HEK293 (cell line): ENCODE results near the gene DNAJC5.

Source experiments
- CTCF ChIA-PET: fragments of 350-600 bp; formaldehyde crosslinking; extraction: SDS; loops from one replicate; lab custom pipeline; 2021; ENCODE audit warnings: antibody characterized with exemption; lab: Yijun Ruan, JAX
- POLR2A ChIA-PET: fragments of 300-600 bp; formaldehyde crosslinking; extraction: SDS; loops from one replicate; lab custom pipeline; 2020; ENCODE audit warnings: antibody characterized with exemption, inconsistent platforms; lab: Yijun Ruan, JAX
- H3K27ac ChIP-seq: fragments of 200-500 bp; sonication (Bioruptor generic); 2 replicates; pipeline ENCODE4 v1.5.1; 2014; ENCODE audit warnings: low read depth, low read length, control low read depth, inconsistent platforms; ENCODE audit errors: extremely low read depth
- H3K36me3 ChIP-seq, 2 experiments: fragments of 200-500 bp in 1 of 2; sonication (Bioruptor generic) in 1 of 2; 1 replicate in 1 of 2; 2 replicates in 1 of 2; pipeline ENCODE4 v1.5.1; 2014 to 2017; ENCODE audit warnings: inconsistent platforms in 2 of 2, low read length in 2 of 2; ENCODE audit not compliant: control insufficient read depth in 2 of 2, insufficient read depth in 1 of 2
- H3K4me1 ChIP-seq: fragments of 200-500 bp; sonication (Bioruptor generic); 2 replicates; pipeline ENCODE4 v1.5.1; 2014; ENCODE audit warnings: mild to moderate bottlenecking, low read length, inconsistent platforms; ENCODE audit not compliant: control insufficient read depth, insufficient read depth
- H3K4me3 ChIP-seq: 2 replicates; pipeline ENCODE4 v1.5.1; 2011; ENCODE audit warnings: low read depth, mild to moderate bottlenecking, control low read depth, low read length, moderate library complexity
- H3K9me3 ChIP-seq: fragments of 200-500 bp; sonication (Bioruptor generic); 2 replicates; pipeline ENCODE4 v1.5.1; 2014; ENCODE audit warnings: low read depth, low read length, inconsistent platforms; ENCODE audit not compliant: control insufficient read depth, insufficient read depth
- EGR2 ChIP-seq: fragments of 450-650 bp; formaldehyde crosslinking; IDR thresholded peaks from 2 replicates; pipeline ENCODE4 v1.5.1; 2016; ENCODE audit warnings: low read depth, missing biosample characterization, missing genetic modification characterization
- FEZF1 ChIP-seq: fragments of 450-650 bp; formaldehyde crosslinking; IDR thresholded peaks from 2 replicates; pipeline ENCODE4 v1.5.1; 2016; ENCODE audit warnings: missing biosample characterization, missing genetic modification characterization
- MZF1 ChIP-seq: fragments of 450-650 bp; formaldehyde crosslinking; IDR thresholded peaks from 2 replicates; pipeline ENCODE4 v1.5.1; 2017; ENCODE audit warnings: missing biosample characterization, missing genetic modification characterization, borderline replicate concordance
- OVOL3 ChIP-seq: fragments of 450-650 bp; formaldehyde crosslinking; IDR thresholded peaks from 2 replicates; pipeline ENCODE4 v1.5.1; 2016; ENCODE audit warnings: missing biosample characterization, missing genetic modification characterization
- PBX3 ChIP-seq: sonication (generic); formaldehyde crosslinking; IDR thresholded peaks from 2 replicates; pipeline ENCODE4 v1.8.1; 2022; ENCODE audit warnings: mild to moderate bottlenecking, moderate library complexity, missing genetic modification reagents
- SCRT1 ChIP-seq: fragments of 450-650 bp; formaldehyde crosslinking; IDR thresholded peaks from 2 replicates; pipeline ENCODE4 v1.5.1; 2016; ENCODE audit warnings: missing biosample characterization, missing genetic modification characterization, borderline replicate concordance
- ZBTB17 ChIP-seq: fragments of 450-650 bp; formaldehyde crosslinking; IDR thresholded peaks from 2 replicates; pipeline ENCODE4 v1.5.1; 2016; ENCODE audit warnings: missing biosample characterization, missing genetic modification characterization
- ZBTB21 ChIP-seq: fragments of 450-650 bp; formaldehyde crosslinking; IDR thresholded peaks from 2 replicates; pipeline ENCODE4 v1.5.1; 2017; ENCODE audit warnings: missing biosample characterization, missing genetic modification characterization
- ZEB2 ChIP-seq: fragments of 450-650 bp; formaldehyde crosslinking; IDR thresholded peaks from 2 replicates; pipeline ENCODE4 v1.5.1; 2016; ENCODE audit warnings: missing biosample characterization, missing genetic modification characterization
- ZNF10 ChIP-seq: fragments of 450-650 bp; formaldehyde crosslinking; IDR thresholded peaks from 2 replicates; pipeline ENCODE4 v1.5.1; 2017; ENCODE audit warnings: missing biosample characterization, missing genetic modification characterization
- ZNF24 ChIP-seq: fragments of 450-650 bp; formaldehyde crosslinking; IDR thresholded peaks from 2 replicates; pipeline ENCODE4 v1.5.1; 2016; ENCODE audit warnings: missing biosample characterization, missing genetic modification characterization
- ZNF302 ChIP-seq: fragments of 450-650 bp; formaldehyde crosslinking; IDR thresholded peaks from 2 replicates; pipeline ENCODE4 v1.5.1; 2016; ENCODE audit warnings: missing biosample characterization, missing genetic modification characterization, low read depth
- ZNF350 ChIP-seq: fragments of 450-650 bp; formaldehyde crosslinking; IDR thresholded peaks from 2 replicates; pipeline ENCODE4 v1.5.0; 2017; ENCODE audit warnings: missing biosample characterization, mild to moderate bottlenecking, missing genetic modification characterization
- ZNF416 ChIP-seq: fragments of 450-650 bp; formaldehyde crosslinking; IDR thresholded peaks from 2 replicates; pipeline ENCODE4 v1.5.1; 2016; ENCODE audit warnings: missing biosample characterization, missing genetic modification characterization
- ZNF510 ChIP-seq: fragments of 450-650 bp; formaldehyde crosslinking; IDR thresholded peaks from 2 replicates; pipeline ENCODE4 v1.5.1; 2018; ENCODE audit warnings: mild to moderate bottlenecking, missing genetic modification characterization, missing biosample characterization; ENCODE audit not compliant: insufficient replicate concordance
- ZNF529 ChIP-seq: fragments of 450-650 bp; formaldehyde crosslinking; IDR thresholded peaks from 2 replicates; pipeline ENCODE4 v1.5.1; 2017; ENCODE audit warnings: missing genetic modification characterization, missing biosample characterization; ENCODE audit not compliant: insufficient replicate concordance
- ZNF76 ChIP-seq: fragments of 450-650 bp; formaldehyde crosslinking; IDR thresholded peaks from 2 replicates; pipeline ENCODE4; 2016; ENCODE audit warnings: low read depth, missing biosample characterization, missing genetic modification characterization, borderline replicate concordance
- TF ChIP-seq, protein P1 (sequence below): fragments of 450-650 bp; formaldehyde crosslinking; IDR thresholded peaks from 2 replicates; pipeline ENCODE4 v1.5.1; 2016; ENCODE audit warnings: missing biosample characterization, missing genetic modification characterization, low read depth
- TF ChIP-seq, protein P2 (sequence below): fragments of 450-650 bp; formaldehyde crosslinking; IDR thresholded peaks from 2 replicates; pipeline ENCODE4 v1.5.1; 2016; ENCODE audit warnings: missing biosample characterization, missing genetic modification characterization
- TF ChIP-seq, protein P3 (sequence below): fragments of 450-650 bp; formaldehyde crosslinking; IDR thresholded peaks from 2 replicates; pipeline ENCODE4 v1.5.1; 2017; ENCODE audit warnings: missing biosample characterization, mild to moderate bottlenecking, missing genetic modification characterization, moderate library complexity
- TF ChIP-seq, protein P4 (sequence below): fragments of 450-650 bp; formaldehyde crosslinking; IDR thresholded peaks from 2 replicates; pipeline ENCODE4 v1.5.1; 2016; ENCODE audit warnings: missing biosample characterization, missing genetic modification characterization

DNAJC5 gene

DNA sequence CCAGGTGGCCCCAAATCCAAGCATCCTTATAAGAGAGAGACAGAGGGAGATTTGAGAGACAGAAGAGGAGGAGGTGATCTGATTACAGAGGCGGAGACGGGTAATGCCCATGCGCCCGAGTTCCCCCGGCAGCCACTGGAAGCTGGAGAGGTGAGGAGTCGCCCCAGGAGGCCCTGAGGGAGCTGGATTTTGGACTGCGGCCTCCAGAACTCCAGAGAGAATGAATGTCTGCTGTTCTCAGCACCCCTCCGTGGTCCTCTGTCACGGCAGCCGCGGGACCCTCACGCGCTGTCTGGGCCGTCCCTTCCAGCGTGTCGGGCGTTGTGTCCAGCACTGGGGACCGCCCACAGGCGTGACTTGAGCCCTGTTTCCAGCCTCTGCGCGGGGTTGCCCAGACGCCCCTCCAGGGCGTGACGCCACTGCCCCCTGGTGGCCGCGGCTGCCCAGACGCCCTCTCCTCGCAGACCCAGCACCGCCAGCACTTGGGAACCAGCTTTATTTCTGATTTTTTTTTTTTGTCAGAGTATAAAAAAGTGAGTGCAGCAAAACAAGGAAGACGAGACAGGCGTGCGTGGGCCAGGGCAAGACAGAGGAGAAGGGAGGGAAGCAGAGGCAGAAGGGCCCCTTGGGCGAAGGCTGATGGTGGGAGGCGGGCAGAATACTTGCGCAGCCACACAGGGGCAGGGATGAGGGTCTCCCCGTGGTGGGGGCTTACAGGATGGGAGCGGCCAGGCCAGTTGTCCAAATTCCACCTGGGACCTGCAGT, 78.9 kb downstream of the DNAJC5 start (continued):
- TF ChIP-seq PBX3 (CRISPR knock-in tag) (no peak), MZF1 (tag by site-specific recombination) (no peak), ZNF24 (peak; percentile 34; the same call in 1 of the 2 replicates), ZBTB17 (0 out of 2 replicates have a peak, but pooled peaks have one; percentile 19), OVOL3 (tag by site-specific recombination) (no peak), SCRT1 (tag by site-specific recombination) (no peak), FEZF1 (tag by site-specific recombination) (no peak), ZNF302 (tag by site-specific recombination) (no peak), ZNF529 (no peak), ZNF350 (tag by site-specific recombination) (no peak), ZNF510 (tag by site-specific recombination) (no peak), ZEB2 (tag by site-specific recombination) (peak; percentile 76; the same call in 1 of the 2 replicates), EGR2 (tag by site-specific recombination) (peak; percentile 61)
- TF ChIP-seq, protein P1, sequence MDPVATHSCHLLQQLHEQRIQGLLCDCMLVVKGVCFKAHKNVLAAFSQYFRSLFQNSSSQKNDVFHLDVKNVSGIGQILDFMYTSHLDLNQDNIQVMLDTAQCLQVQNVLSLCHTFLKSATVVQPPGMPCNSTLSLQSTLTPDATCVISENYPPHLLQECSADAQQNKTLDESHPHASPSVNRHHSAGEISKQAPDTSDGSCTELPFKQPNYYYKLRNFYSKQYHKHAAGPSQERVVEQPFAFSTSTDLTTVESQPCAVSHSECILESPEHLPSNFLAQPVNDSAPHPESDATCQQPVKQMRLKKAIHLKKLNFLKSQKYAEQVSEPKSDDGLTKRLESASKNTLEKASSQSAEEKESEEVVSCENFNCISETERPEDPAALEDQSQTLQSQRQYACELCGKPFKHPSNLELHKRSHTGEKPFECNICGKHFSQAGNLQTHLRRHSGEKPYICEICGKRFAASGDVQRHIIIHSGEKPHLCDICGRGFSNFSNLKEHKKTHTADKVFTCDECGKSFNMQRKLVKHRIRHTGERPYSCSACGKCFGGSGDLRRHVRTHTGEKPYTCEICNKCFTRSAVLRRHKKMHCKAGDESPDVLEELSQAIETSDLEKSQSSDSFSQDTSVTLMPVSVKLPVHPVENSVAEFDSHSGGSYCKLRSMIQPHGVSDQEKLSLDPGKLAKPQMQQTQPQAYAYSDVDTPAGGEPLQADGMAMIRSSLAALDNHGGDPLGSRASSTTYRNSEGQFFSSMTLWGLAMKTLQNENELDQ (tag by site-specific recombination): no peak
- TF ChIP-seq, protein P2, sequence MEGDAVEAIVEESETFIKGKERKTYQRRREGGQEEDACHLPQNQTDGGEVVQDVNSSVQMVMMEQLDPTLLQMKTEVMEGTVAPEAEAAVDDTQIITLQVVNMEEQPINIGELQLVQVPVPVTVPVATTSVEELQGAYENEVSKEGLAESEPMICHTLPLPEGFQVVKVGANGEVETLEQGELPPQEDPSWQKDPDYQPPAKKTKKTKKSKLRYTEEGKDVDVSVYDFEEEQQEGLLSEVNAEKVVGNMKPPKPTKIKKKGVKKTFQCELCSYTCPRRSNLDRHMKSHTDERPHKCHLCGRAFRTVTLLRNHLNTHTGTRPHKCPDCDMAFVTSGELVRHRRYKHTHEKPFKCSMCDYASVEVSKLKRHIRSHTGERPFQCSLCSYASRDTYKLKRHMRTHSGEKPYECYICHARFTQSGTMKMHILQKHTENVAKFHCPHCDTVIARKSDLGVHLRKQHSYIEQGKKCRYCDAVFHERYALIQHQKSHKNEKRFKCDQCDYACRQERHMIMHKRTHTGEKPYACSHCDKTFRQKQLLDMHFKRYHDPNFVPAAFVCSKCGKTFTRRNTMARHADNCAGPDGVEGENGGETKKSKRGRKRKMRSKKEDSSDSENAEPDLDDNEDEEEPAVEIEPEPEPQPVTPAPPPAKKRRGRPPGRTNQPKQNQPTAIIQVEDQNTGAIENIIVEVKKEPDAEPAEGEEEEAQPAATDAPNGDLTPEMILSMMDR (tag by site-specific recombination): peak; percentile 97
- TF ChIP-seq, protein P3, sequence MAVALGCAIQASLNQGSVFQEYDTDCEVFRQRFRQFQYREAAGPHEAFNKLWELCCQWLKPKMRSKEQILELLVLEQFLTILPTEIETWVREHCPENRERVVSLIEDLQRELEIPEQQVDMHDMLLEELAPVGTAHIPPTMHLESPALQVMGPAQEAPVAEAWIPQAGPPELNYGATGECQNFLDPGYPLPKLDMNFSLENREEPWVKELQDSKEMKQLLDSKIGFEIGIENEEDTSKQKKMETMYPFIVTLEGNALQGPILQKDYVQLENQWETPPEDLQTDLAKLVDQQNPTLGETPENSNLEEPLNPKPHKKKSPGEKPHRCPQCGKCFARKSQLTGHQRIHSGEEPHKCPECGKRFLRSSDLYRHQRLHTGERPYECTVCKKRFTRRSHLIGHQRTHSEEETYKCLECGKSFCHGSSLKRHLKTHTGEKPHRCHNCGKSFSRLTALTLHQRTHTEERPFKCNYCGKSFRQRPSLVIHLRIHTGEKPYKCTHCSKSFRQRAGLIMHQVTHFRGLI (tag by site-specific recombination): no peak

DNA sequence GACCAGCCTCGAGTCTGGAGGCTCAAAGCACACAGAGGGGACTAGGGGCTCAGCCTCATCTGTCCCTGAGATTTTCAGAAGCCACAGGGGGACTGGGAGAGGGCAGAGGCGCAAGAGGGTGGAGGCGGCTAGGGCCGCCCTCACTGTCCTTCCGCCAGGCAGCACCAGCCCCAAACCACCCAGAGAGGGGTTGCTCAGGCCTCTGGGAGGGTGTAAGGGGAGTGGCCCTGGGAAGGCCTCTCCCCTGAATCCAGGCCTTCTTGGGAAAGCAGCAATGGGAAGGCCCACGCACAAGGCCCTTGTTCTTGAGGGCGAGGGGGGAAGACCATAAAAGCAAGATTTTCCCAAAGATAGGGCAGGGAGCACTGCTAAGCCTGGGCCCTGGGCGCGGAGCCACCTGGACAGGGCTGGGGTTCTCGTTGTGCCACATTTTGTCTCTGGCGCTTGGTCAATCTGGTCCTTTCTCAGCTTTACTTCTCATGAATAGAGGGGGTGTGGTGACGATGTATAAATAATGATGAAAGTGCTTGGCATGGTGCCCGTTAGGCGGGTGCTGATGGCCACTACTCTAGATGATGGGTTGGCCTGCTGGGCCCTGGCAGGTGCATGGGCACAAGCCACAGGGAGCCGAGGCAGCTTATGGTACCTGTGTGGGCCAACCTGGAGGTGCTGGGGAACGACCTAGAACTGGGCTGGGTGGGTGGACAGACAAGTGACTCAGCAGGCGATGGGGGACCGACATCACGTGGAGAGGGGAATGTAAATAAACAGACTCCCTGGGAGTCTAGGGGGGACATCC, 79.7 kb downstream of the DNAJC5 start:
- 0 out of 2 replicates have a peak, but pooled peaks cover 3% of the 10 kb centered on the region for H3K4me1 ChIP-seq
- no peak overlapping the region for H3K27ac ChIP-seq
- H3K9me3 ChIP-seq: no peaks in the 10 kb centered on the region
- H3K4me3 ChIP-seq: no peak overlapping the region
- H3K36me3 ChIP-seq: no peaks in the 10 kb centered on the region
- CTCF ChIA-PET: interaction anchor here (0.6 to 3.5 kb wide), 17 partner anchors 11 to 438 kb away, joined by 3 to 16 read pairs (median 4); partner anchors contain the start of genes PTK6 and UCKL1
- POLR2A ChIA-PET: interaction anchor here (1.0 to 1.4 kb wide), 2 partner anchors 17 to 110 kb away, joined by 4 to 6 read pairs; partner anchors contain the start of gene TPD52L2
- TF ChIP-seq ZNF416 (tag by site-specific recombination): no peak
- TF ChIP-seq, protein P4, sequence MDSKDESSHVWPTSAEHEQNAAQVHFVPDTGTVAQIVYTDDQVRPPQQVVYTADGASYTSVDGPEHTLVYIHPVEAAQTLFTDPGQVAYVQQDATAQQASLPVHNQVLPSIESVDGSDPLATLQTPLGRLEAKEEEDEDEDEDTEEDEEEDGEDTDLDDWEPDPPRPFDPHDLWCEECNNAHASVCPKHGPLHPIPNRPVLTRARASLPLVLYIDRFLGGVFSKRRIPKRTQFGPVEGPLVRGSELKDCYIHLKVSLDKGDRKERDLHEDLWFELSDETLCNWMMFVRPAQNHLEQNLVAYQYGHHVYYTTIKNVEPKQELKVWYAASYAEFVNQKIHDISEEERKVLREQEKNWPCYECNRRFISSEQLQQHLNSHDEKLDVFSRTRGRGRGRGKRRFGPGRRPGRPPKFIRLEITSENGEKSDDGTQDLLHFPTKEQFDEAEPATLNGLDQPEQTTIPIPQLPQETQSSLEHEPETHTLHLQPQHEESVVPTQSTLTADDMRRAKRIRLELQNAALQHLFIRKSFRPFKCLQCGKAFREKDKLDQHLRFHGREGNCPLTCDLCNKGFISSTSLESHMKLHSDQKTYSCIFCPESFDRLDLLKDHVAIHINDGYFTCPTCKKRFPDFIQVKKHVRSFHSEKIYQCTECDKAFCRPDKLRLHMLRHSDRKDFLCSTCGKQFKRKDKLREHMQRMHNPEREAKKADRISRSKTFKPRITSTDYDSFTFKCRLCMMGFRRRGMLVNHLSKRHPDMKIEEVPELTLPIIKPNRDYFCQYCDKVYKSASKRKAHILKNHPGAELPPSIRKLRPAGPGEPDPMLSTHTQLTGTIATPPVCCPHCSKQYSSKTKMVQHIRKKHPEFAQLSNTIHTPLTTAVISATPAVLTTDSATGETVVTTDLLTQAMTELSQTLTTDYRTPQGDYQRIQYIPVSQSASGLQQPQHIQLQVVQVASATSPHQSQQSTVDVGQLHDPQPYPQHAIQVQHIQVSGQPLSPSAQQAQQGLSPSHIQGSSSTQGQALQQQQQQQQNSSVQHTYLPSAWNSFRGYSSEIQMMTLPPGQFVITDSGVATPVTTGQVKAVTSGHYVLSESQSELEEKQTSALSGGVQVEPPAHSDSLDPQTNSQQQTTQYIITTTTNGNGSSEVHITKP (tag by site-specific recombination): peak; percentile 47
- TF ChIP-seq ZBTB21 (tag by site-specific recombination): no peak
- TF ChIP-seq ZBTB17: 0 out of 2 replicates have a peak, but pooled peaks have one; percentile 27
- peak; percentile 97 for TF ChIP-seq ZNF10 (tag by site-specific recombination)
- no peak for TF ChIP-seq ZNF76 (tag by site-specific recombination)
